Heart left ventricle (tissue), 13 donors: ENCODE results near the gene ZNF391.

Experiments
- CTCF ChIP-seq, 12 donors: fragments of 200-600 bp; sonication (generic) in 4 of 12; IDR thresholded peaks; one replicate each; pipeline versions ENCODE4 v1.5.0 to v1.8.0; 2018 to 2022; ENCODE audit warnings: antibody characterized with exemption in 12 of 12, mild to moderate bottlenecking in 5 of 12
- POLR2A ChIP-seq, 2 donors: fragments of 450-650 bp; IDR thresholded peaks; one replicate each; pipeline ENCODE4 v1.6.1; 2017; ENCODE audit warnings: antibody characterized with exemption in 2 of 2, mild to moderate bottlenecking in 2 of 2, moderate library complexity in 2 of 2
- donor health status: ischemic (EF 13 %, LVEDD 7.1; RV severe dilation, severe dysfunction).
- donor health status: DM: no; HTN: yes; CAD: no.
- donor health status: DM: no; HTN: no; CAD: no.
- donor health status: ischemic (EF 25% LVEDD 6.9; RV normal size, moderate dysfunction).
- donor health status: ischemic (EF 25% LVEDD 5.7; RV mildly dilated, moderate dysfunction).
- donor health status: ischemic (EF 35%, LVEDD 5.7; RV mildly dilated, moderate dysfunction).
- donor health status: nonischemic (EF 11% LVEDD 7.7; RV severe dilation, severe dysfunction).
- donor health status: DM: yes; HTN: yes; CAD: no.
- donor health status: PGD.
- donor health status: ischemic (EF 29% LVEDD 5.4; RV normal size, mild dysfunction).
- donor health status: nonischemic (EF 23%, LVEDD 6.1; RV moderate dilation, normal function).

GRCh38 chr6:27392623-27393022 lies 4.1 kb downstream of the ZNF391 start:
- TF ChIP-seq CTCF (IDR thresholded peaks at IDR 0.05) (no peak), POLR2A (IDR thresholded peaks at IDR 0.05) (no peak)
